SU-DHL-6 (cell line): ENCODE data around the gene DYNLT5.

Experiments used
- H2AFZ ChIP-seq: fragments of 200-600 bp; sonication (generic); 2 replicates; pipeline ENCODE4 v1.6.1; 2014; ENCODE audit warnings: low read depth, mild to moderate bottlenecking, moderate library complexity, mixed read lengths, antibody characterized with exemption, low read length; ENCODE audit not compliant: severe bottlenecking
- H3F3A ChIP-seq: fragments of 200-600 bp; shearing (Covaris generic); 2 replicates; pipeline ENCODE4 v1.6.0; 2016; ENCODE audit warnings: antibody characterized with exemption, mild to moderate bottlenecking; ENCODE audit not compliant: insufficient read depth
- H3K27ac ChIP-seq: fragments of 200-600 bp; sonication (generic); 2 replicates; pipeline ENCODE4 v1.5.1; 2016; ENCODE audit warnings: low read depth, mild to moderate bottlenecking, low read length, moderate library complexity, mixed read lengths
- H3K27me3 ChIP-seq: fragments of 200-600 bp; sonication (generic), shearing (Covaris generic); 2 replicates; pipeline ENCODE4 v1.6.0; 2014; ENCODE audit warnings: mild to moderate bottlenecking, low read length
- H3K36me3 ChIP-seq: fragments of 200-600 bp; sonication (generic); 2 replicates; pipeline ENCODE4 v1.6.1; 2014; ENCODE audit warnings: mild to moderate bottlenecking, low read length, mixed read lengths
- H3K4me2 ChIP-seq: fragments of 300-600, 200-600 bp; shearing (Covaris generic), sonication (generic); 2 replicates; pipeline ENCODE4 v1.6.0; 2014; ENCODE audit warnings: low read length, low read depth, mild to moderate bottlenecking; ENCODE audit not compliant: poor library complexity, severe bottlenecking
- H3K4me3 ChIP-seq: fragments of 200-600 bp; sonication (generic); 2 replicates; pipeline ENCODE4 v1.5.1; 2014; ENCODE audit warnings: antibody characterized with exemption, low read length, mild to moderate bottlenecking, mixed read lengths; ENCODE audit not compliant: insufficient read depth, poor library complexity, severe bottlenecking
- H3K79me2 ChIP-seq: fragments of 200-600 bp; sonication (generic); 2 replicates; pipeline ENCODE4 v1.6.1; 2014; ENCODE audit warnings: mild to moderate bottlenecking, low read length, moderate library complexity; ENCODE audit not compliant: insufficient read depth
- H3K9ac ChIP-seq: fragments of 200-600 bp; sonication (generic); 2 replicates; pipeline ENCODE4 v1.7.0; 2014; ENCODE audit warnings: mild to moderate bottlenecking, low read length
- H3K9me2 ChIP-seq: fragments of 200-600 bp; sonication (generic); replicated peaks from 2 replicates; pipeline ENCODE4 v1.6.1; 2014; ENCODE audit warnings: low read length; ENCODE audit not compliant: insufficient read depth
- H3K9me3 ChIP-seq: fragments of 200-600 bp; sonication (generic); 2 replicates; pipeline ENCODE4 v1.6.1; 2014; ENCODE audit warnings: low read length, mixed read lengths; ENCODE audit not compliant: insufficient read depth
- H4K20me1 ChIP-seq: fragments of 200-600 bp; sonication (generic); 2 replicates; pipeline ENCODE4 v1.6.1; 2014; ENCODE audit warnings: low read depth, mild to moderate bottlenecking, antibody characterized with exemption, low read length, moderate library complexity, mixed read lengths
- EZH2phosphoT487 ChIP-seq: fragments of 200-600 bp; sonication (generic), shearing (Covaris generic); conservative IDR thresholded peaks from 2 replicates; pipeline ENCODE4 v1.6.1; 2018; ENCODE audit warnings: mild to moderate bottlenecking, antibody characterized with exemption, low read length, moderate library complexity, mixed read lengths
- TF ChIP-seq, protein P1 (sequence below): fragments of 200-600 bp; sonication (generic); IDR thresholded peaks from one replicate; pipeline ENCODE4 v1.5.1; 2017; ENCODE audit warnings: antibody characterized with exemption, mild to moderate bottlenecking, low read length, moderate library complexity; ENCODE audit not compliant: insufficient read depth, poor library complexity, severe bottlenecking

The DYNLT5 gene

DNA sequence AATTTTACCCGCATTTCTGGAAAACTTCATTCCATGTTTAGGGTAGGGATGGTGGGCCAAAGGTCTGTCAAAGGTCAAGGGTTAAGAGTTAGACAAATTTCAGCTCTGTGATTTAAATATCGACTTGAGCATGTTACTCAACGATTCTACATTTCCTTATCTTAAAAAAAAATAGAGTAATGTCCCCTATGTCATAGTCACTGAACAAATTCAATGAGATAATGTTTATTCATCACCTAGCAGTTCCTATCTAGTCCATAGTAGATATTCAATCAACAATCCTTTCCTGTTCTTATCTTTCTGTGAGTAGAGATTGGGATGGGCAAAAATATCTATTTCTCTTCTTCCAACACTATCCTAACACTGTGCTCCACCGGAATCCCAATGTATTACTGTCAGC is 1.1 kb upstream of the DYNLT5 start:
- Histone ChIP-seq H3K9ac (no peak overlapping the region), H3K4me2 (no peak overlapping the region), H4K20me1 (no peaks in the 10 kb centered on the region)

DNA sequence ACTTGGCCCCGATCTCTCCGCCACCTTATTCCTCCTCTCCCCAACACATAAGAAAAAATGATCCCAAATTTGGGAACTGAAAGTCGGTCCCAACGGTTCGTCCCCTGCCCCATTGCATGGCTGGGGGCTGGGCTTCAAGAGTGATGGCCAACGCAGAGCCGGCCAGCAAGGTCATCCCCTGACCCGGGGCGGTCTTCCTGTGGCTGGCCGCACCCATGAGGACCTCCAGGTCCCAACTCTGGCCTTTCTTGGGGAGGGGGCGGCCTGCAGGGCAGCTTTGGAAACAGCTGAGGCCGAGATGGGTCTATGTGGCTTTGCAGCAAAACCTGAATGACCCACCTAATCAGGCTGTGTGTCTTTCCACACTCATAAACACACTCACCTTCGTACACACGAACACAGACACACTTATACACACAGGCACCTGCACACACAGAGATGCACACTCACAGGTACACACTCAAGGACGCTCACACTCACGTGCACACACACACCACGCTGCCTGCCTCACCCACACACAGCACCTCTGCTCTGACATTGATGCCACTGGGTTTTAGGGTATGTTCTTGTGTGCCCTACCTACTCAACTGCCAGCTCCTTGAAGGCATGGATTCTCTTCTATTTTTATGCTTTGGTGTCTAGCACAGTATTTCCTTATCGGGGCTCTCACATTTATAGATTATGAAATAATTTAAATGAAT is 562 bp downstream of the DYNLT5 start:
- Histone ChIP-seq H3K27me3 (no peaks in the 10 kb centered on the region), H3K27ac (no peak overlapping the region), H3K9me2 (no peaks in the 10 kb centered on the region), H3K79me2 (no peaks in the 10 kb centered on the region), H3K4me2 (no peak overlapping the region), H3K4me3 (no peak overlapping the region), H3K9me3 (no peaks in the 10 kb centered on the region), H3K36me3 (no peaks in the 10 kb centered on the region), H2AFZ (no peak overlapping the region), H3K9ac (no peak overlapping the region), H3F3A (no peaks in the 10 kb centered on the region), H4K20me1 (no peaks in the 10 kb centered on the region)
- TF ChIP-seq EZH2phosphoT487 = no peak
- TF ChIP-seq, protein P1, sequence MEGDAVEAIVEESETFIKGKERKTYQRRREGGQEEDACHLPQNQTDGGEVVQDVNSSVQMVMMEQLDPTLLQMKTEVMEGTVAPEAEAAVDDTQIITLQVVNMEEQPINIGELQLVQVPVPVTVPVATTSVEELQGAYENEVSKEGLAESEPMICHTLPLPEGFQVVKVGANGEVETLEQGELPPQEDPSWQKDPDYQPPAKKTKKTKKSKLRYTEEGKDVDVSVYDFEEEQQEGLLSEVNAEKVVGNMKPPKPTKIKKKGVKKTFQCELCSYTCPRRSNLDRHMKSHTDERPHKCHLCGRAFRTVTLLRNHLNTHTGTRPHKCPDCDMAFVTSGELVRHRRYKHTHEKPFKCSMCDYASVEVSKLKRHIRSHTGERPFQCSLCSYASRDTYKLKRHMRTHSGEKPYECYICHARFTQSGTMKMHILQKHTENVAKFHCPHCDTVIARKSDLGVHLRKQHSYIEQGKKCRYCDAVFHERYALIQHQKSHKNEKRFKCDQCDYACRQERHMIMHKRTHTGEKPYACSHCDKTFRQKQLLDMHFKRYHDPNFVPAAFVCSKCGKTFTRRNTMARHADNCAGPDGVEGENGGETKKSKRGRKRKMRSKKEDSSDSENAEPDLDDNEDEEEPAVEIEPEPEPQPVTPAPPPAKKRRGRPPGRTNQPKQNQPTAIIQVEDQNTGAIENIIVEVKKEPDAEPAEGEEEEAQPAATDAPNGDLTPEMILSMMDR = no peak

More for the DNA sequence above, 1.1 kb upstream of the DYNLT5 start:
- no peak overlapping the region for H2AFZ ChIP-seq
- H3F3A ChIP-seq = no peaks in the 10 kb centered on the region
- no peaks in the 10 kb centered on the region for H3K36me3 ChIP-seq
- H3K9me2 ChIP-seq = no peaks in the 10 kb centered on the region
- H3K27me3 ChIP-seq = no peaks in the 10 kb centered on the region
- H3K9me3 ChIP-seq = no peaks in the 10 kb centered on the region
- no peak overlapping the region for H3K27ac ChIP-seq
- H3K4me3 ChIP-seq = no peak overlapping the region
- H3K79me2 ChIP-seq = no peaks in the 10 kb centered on the region
- no peak for TF ChIP-seq EZH2phosphoT487
- TF ChIP-seq, protein P1 = no peak

DNA sequence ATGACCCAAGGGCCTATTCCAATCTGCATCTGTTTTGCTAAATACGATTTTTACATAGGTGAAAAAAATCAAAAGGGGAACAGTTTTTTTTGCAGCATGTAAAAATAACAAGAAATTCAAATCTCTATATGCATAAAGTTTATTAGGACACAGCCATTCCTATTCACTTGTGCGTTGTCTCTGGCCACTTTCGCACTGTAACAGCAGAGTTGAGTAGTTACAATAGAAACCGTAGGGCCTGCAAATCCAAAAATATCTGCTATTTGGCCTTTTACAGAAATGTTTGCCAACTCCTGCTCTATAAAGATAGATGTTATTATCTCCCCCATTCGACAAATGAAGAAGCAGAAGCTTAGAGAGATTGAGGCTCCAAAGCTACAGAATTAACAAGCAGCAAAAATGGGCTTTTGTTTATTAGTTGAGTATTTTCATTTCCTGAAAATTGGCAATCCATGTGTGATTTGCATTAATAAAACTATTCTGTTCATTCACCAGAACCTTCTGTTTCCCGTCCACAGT is 5.5 kb downstream of the DYNLT5 start:
- Histone ChIP-seq H3K4me2 (no peak overlapping the region), H3K9ac (no peak overlapping the region)

More for the DNA sequence above, 5.5 kb downstream of the DYNLT5 start:
- no peaks in the 10 kb centered on the region for H4K20me1 ChIP-seq
- no peaks in the 10 kb centered on the region for H3K9me3 ChIP-seq
- H3K9me2 ChIP-seq = no peaks in the 10 kb centered on the region
- H3K4me3 ChIP-seq = no peak overlapping the region
- no peaks in the 10 kb centered on the region for H3K27me3 ChIP-seq
- H3K36me3 ChIP-seq = no peaks in the 10 kb centered on the region
- no peak overlapping the region for H2AFZ ChIP-seq
- no peak for TF ChIP-seq EZH2phosphoT487
- TF ChIP-seq, protein P1 = no peak
- no peaks in the 10 kb centered on the region for H3F3A ChIP-seq
- no peak overlapping the region for H3K27ac ChIP-seq
- H3K79me2 ChIP-seq = no peaks in the 10 kb centered on the region
